ENCODE results near the gene CCDC73.

DNA sequence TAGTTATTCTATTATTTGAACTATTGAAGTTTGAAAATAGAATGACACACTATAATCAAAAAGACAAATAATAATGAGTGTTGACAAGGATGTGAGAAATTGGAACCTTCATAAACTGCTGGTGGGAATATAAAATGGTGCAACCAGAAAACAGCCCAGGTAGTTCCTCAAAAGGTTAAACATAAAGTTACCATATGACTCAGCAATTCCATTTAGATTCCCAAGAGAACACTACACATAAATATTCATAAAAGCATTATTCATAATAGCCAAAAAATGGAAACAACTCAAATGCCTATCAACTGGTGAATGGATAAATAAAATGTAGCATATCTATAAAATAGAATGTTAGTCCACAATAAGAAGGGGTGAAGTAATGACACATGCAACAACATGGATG is 21.7 kb downstream of the CCDC73 start:
- no peak for TF ChIP-seq EP300 (IDR thresholded peaks at IDR 0.05)
- TF ChIP-seq, protein P1, sequence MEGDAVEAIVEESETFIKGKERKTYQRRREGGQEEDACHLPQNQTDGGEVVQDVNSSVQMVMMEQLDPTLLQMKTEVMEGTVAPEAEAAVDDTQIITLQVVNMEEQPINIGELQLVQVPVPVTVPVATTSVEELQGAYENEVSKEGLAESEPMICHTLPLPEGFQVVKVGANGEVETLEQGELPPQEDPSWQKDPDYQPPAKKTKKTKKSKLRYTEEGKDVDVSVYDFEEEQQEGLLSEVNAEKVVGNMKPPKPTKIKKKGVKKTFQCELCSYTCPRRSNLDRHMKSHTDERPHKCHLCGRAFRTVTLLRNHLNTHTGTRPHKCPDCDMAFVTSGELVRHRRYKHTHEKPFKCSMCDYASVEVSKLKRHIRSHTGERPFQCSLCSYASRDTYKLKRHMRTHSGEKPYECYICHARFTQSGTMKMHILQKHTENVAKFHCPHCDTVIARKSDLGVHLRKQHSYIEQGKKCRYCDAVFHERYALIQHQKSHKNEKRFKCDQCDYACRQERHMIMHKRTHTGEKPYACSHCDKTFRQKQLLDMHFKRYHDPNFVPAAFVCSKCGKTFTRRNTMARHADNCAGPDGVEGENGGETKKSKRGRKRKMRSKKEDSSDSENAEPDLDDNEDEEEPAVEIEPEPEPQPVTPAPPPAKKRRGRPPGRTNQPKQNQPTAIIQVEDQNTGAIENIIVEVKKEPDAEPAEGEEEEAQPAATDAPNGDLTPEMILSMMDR (IDR thresholded peaks at IDR 0.05), result no peak
- TF ChIP-seq POLR2A (IDR thresholded peaks at IDR 0.05; ENCODE audit: low read depth), result no peak
- no peak for TF ChIP-seq POLR2AphosphoS5 (IDR thresholded peaks at IDR 0.05)

Data from esophagus muscularis mucosa (tissue), 4 donors.